Measurements from ENCODE around the gene S100A6.

DNA sequence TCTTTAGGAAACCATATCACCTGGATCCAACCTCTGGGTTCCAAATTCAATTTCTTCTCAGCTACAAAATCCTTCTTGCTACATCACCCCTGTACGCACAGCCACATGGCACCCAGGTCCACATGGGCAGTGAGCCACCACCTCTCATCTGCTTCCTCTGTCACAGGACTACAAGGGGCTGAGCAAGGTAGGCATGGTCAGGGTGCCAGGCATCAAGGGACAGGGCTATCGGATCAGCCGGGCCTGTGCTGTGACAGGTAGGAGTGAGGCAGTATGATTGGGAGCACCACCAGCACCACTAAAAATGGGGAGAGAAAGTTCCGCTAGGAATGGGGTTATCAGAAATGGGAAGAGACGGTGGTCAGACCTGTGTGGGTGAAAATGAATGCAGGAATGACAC lies 29.4 kb downstream of the S100A6 start:
- TF ChIP-seq YY1 (IDR thresholded peaks at IDR 0.05; ENCODE audit: insufficient read depth, insufficient read length) (no peak), SUZ12 (IDR thresholded peaks at IDR 0.05; ENCODE audit: extremely low read depth, insufficient read depth, insufficient read length) (no peak)

Data from NT2/D1 (cell line).